GM12878 (cell line): ENCODE data around the gene ATP6V0A1. TPM values are rescaled to one million over a fixed set of nuclear protein-coding genes. Genes with fewer than 3 reads are reported as not detected.

ENCODE experiments used
- ATAC-seq: fragments of 200-7000 bp; cut with Tn5 transposase; 3 replicates; pipeline ENCODE4 v1.9.1; 2020; ENCODE audit warnings: mild to moderate bottlenecking, moderate library complexity
- BruUV-seq: library from RNA; stranded (reverse); fragments of 400-500 nt; replicated peaks from 2 replicates; lab custom pipeline; 2021; lab: Mats Ljungman, UMichigan
- CTCF ChIA-PET: fragments of 300-600 bp; sonication (Branson Sonifier 250); formaldehyde crosslinking; extraction: SDS; loops from one replicate; lab custom pipeline; 2021; ENCODE audit warnings: inconsistent platforms; lab: Yijun Ruan, JAX
- POLR2A ChIA-PET: fragments of 350-600 bp; formaldehyde crosslinking; extraction: SDS; loops from one replicate; lab custom pipeline; 2021; ENCODE audit warnings: inconsistent platforms; lab: Charles Lee
- RAD21 ChIA-PET: fragments of 300-600 bp; sonication (Branson Sonifier 250); formaldehyde crosslinking; loops from one replicate; lab custom pipeline; 2023; ENCODE audit warnings: antibody characterized with exemption; ENCODE audit not compliant: unreplicated experiment; lab: Charles Lee
- SMC1A ChIA-PET: fragments of 300-600 bp; sonication (Branson Sonifier 250); formaldehyde crosslinking; loops from one replicate; lab custom pipeline; 2023; ENCODE audit not compliant: unreplicated experiment, uncharacterized antibody; lab: Charles Lee
- DNase-seq: peaks from one replicate; pipeline ENCODE4 v3.0.0-alpha.2; 2011; ENCODE audit warnings: low read depth, low spot score
- FAIRE-seq: peaks from 3 replicates; lab custom pipeline; 2011; peaks lifted over from hg19 to GRCh38; lab: Jason Lieb, UNC
- H2AFZ ChIP-seq: 2 replicates; pipeline ENCODE4 v1.6.0; 2011; ENCODE audit warnings: low read depth, low read length, control low read depth; ENCODE audit not compliant: control insufficient read depth
- H3K27ac ChIP-seq: 2 replicates; pipeline ENCODE4 v1.5.1; 2011; ENCODE audit warnings: control low read depth; ENCODE audit not compliant: control insufficient read depth, insufficient read depth
- H3K27me3 ChIP-seq, 2 experiments: replicated peaks in 1 of 2; 2 replicates each; pipeline versions ENCODE4 v1.6.0 to v1.6.1; 2011; ENCODE audit warnings: low read length in 1 of 2; ENCODE audit not compliant: control insufficient read depth in 2 of 2, insufficient read depth in 2 of 2
- H3K36me3 ChIP-seq, 2 experiments: 2 replicates each; pipeline ENCODE4 v1.5.1; 2011; ENCODE audit warnings: low read length in 1 of 2; ENCODE audit not compliant: control insufficient read depth in 2 of 2, insufficient read depth in 2 of 2
- H3K4me1 ChIP-seq: 2 replicates; pipeline ENCODE4 v1.6.1; 2011; ENCODE audit warnings: mild to moderate bottlenecking, low read length, moderate library complexity, mixed read lengths; ENCODE audit not compliant: control insufficient read depth, insufficient read depth
- H3K4me2 ChIP-seq: 2 replicates; pipeline ENCODE4 v1.6.0; 2011; ENCODE audit warnings: control low read depth; ENCODE audit not compliant: control insufficient read depth, insufficient read depth
- H3K4me3 ChIP-seq: fragments of 200-600 bp; sonication (generic); 2 replicates; pipeline ENCODE4 v1.5.1; 2016
- H3K79me2 ChIP-seq: 2 replicates; pipeline ENCODE4 v1.6.0; 2011; ENCODE audit warnings: low read length; ENCODE audit not compliant: control insufficient read depth, insufficient read depth
- H3K9ac ChIP-seq: 2 replicates; pipeline ENCODE4 v1.8.0; 2011; ENCODE audit warnings: low read length, control low read depth, mixed read lengths; ENCODE audit not compliant: control insufficient read depth, insufficient read depth
- H3K9me3 ChIP-seq: replicated peaks from 3 replicates; pipeline ENCODE4 v1.5.1; 2011; ENCODE audit warnings: mild to moderate bottlenecking, low read length; ENCODE audit not compliant: control insufficient read depth, insufficient read depth
- H4K20me1 ChIP-seq: 2 replicates; pipeline ENCODE4 v1.6.0; 2011; ENCODE audit not compliant: control insufficient read depth, insufficient read depth
- BCL11A ChIP-seq: IDR thresholded peaks from 2 replicates; pipeline ENCODE4 v1.6.1; 2011; ENCODE audit warnings: low read depth, low read length
- BRCA1 ChIP-seq: IDR thresholded peaks from 2 replicates; pipeline ENCODE4 v1.6.1; 2011; ENCODE audit warnings: low read depth, low read length, improper control_type of control experiment
- CBX5 ChIP-seq: sonication (generic); IDR thresholded peaks from 2 replicates; pipeline ENCODE4 v1.6.1; 2016; ENCODE audit warnings: low read depth, moderate library complexity, mild to moderate bottlenecking, inconsistent platforms
- EZH2 ChIP-seq: IDR thresholded peaks from 2 replicates; pipeline ENCODE4 v1.6.1; 2012; ENCODE audit warnings: low read depth, mild to moderate bottlenecking, control low read depth, inconsistent platforms, low read length, borderline replicate concordance; ENCODE audit not compliant: control insufficient read depth
- GATAD2B ChIP-seq: fragments of 450-650 bp; conservative IDR thresholded peaks from 2 replicates; pipeline ENCODE4 v1.6.1; 2017; ENCODE audit warnings: low read depth, mild to moderate bottlenecking, moderate library complexity
- JUND ChIP-seq: IDR thresholded peaks from 2 replicates; pipeline ENCODE4 v1.6.1; 2012; ENCODE audit warnings: low read depth, mild to moderate bottlenecking, low read length, improper control_type of control experiment, moderate library complexity
- NFXL1 ChIP-seq: fragments of 450-650 bp; IDR thresholded peaks from 2 replicates; pipeline ENCODE4 v1.6.1; 2017; ENCODE audit warnings: antibody characterized with exemption, mild to moderate bottlenecking, borderline replicate concordance
- NFYB ChIP-seq: IDR thresholded peaks from 2 replicates; pipeline ENCODE4 v1.6.1; 2011; ENCODE audit warnings: low read depth, mild to moderate bottlenecking, low read length, improper control_type of control experiment, moderate library complexity; ENCODE audit not compliant: insufficient read depth
- NR2C2 ChIP-seq: IDR thresholded peaks from 2 replicates; pipeline ENCODE4 v1.6.1; 2011; ENCODE audit warnings: borderline replicate concordance, low read depth; ENCODE audit not compliant: control insufficient read depth, insufficient read length
- POLR2A ChIP-seq: IDR thresholded peaks from 2 replicates; pipeline ENCODE4 v1.6.1; 2011; ENCODE audit warnings: low read depth, mild to moderate bottlenecking, low read length
- POU2F2 ChIP-seq: IDR thresholded peaks from 3 replicates; pipeline ENCODE4 v1.6.1; 2011; ENCODE audit warnings: low read depth, mild to moderate bottlenecking, low read length, borderline replicate concordance
- RAD51 ChIP-seq: fragments of 450-650 bp; IDR thresholded peaks from 2 replicates; pipeline ENCODE4 v1.6.1; 2016; ENCODE audit warnings: moderate library complexity, mild to moderate bottlenecking, inconsistent platforms
- RB1 ChIP-seq: fragments of 450-650 bp; formaldehyde crosslinking; IDR thresholded peaks from 2 replicates; pipeline ENCODE4 v1.6.1; 2017; ENCODE audit warnings: mild to moderate bottlenecking, borderline replicate concordance
- SMAD1 ChIP-seq: fragments of 450-650 bp; IDR thresholded peaks from 2 replicates; pipeline ENCODE4 v1.6.1; 2018; ENCODE audit warnings: mild to moderate bottlenecking, low read depth; ENCODE audit not compliant: partially characterized antibody
- SUZ12 ChIP-seq: fragments of 200-600 bp; sonication (generic); IDR thresholded peaks from one replicate; pipeline ENCODE4 v1.6.1; 2018; ENCODE audit warnings: antibody characterized with exemption, mild to moderate bottlenecking; ENCODE audit not compliant: unreplicated experiment
- WGBS: methylation state at CpG from one replicate; pipeline ENCODE4 v1.1.6; 2016; ENCODE audit warnings: low lambda C conversion rate; ENCODE audit not compliant: insufficient replicate concordance, insufficient coverage; ENCODE audit errors: missing lambda C conversion rate; 5-methylcytosine and 5-hydroxymethylcytosine counted together
- in situ Hi-C: fragments of 300-500 bp; cut with MboI; formaldehyde crosslinking; loops from 9 replicates; pipeline ENCODE4 v1.14.3; 2018; ENCODE audit warnings: mixed read lengths
- intact Hi-C: fragments of 100-400 bp; cut with micrococcal nuclease; formaldehyde crosslinking; loops from one replicate; pipeline ENCODE4 v1.14.2; 2022; ENCODE audit not compliant: unreplicated experiment
- polyA plus RNA-seq, 11 experiments: library from polyadenylated mRNA; depleted of rRNA in 4 of 11; unstranded in 6 of 11; stranded (reverse) in 5 of 11; fragments of >200 nt; fragmentation: Nextera tagmentation in 4 of 11; fragmentation: Illumina TruSeq in 1 of 11; extraction: Ambion mirVana in 4 of 11; extraction: Trizol in 1 of 11; gene quantifications; 1 replicate in 1 of 11; 2 replicates in 10 of 11; pipeline versions ENCODE4 v1.2.1 to v1.2.3, GENCODE V29; 2011 to 2016; ENCODE audit warnings: inconsistent platforms in 2 of 11, missing spikeins in 2 of 11, low read depth in 1 of 11
- total RNA-seq, 4 experiments: library from RNA; depleted of rRNA in 3 of 4; stranded (reverse); fragments of >200 nt in 3 of 4; fragmentation: Illumina TruSeq in 1 of 4; extraction: Trizol in 1 of 4; gene quantifications; 2 replicates each; pipeline versions ENCODE4 v1.2.1 to v1.2.3, GENCODE V29; 2013 to 2021

The ATP6V0A1 gene
- total and polyA plus RNA-seq, 10 of the 15 experiments (the other 5 are each of a cell fraction or from before 2014, with no cell fraction given) = 3.0 to 76.6 (median 30.9) TPM

DNA sequence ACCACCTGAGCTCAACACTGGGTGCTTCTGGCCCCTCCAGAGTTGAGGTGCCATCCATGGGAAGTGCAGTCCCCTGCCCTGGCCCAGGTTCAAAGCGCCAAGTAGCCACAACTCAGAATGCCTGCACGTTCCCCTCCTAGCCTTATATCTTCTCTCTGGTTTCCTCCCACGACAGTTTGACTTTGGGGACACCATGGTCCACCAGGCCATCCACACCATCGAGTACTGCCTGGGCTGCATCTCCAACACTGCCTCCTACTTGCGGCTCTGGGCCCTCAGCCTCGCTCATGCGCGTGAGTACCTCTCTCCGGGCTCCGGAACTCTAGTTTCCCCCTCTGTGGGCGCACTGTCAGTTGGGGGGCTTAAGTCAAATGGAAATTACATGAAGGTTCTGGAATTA is 55.0 kb downstream of the ATP6V0A1 start:
- Histone ChIP-seq H3K4me1 (peaks cover 9% of the 10 kb centered on the region), H3K27ac (no peak overlapping the region), H3K36me3 (peaks cover 11% of the 10 kb centered on the region in 2 experiments; a peak in 3 of 4 replicates), H2AFZ (no peak overlapping the region), H4K20me1 (no peaks in the 10 kb centered on the region), H3K4me3 (no peak overlapping the region), H3K9ac (no peak overlapping the region), H3K4me2 (no peak overlapping the region), H3K79me2 (no peaks in the 10 kb centered on the region), H3K9me3 (no peaks in the 10 kb centered on the region), H3K27me3 (no peaks in the 10 kb centered on the region)
- ChIA-PET POLR2A (interaction anchor here (1.0 to 1.6 kb wide), 3 partner anchors 17 to 82 kb away, joined by 4 to 5 read pairs (median 5); no protein-coding TSS in a partner anchor), RAD21 (interaction anchor here (1.0 to 1.5 kb wide), 5 partner anchors 54 to 99 kb away, joined by 3 to 11 read pairs (median 4); no protein-coding TSS in a partner anchor), CTCF (interaction anchor here (1.2 to 10.4 kb wide), 7 partner anchors 16 to 106 kb away, joined by 3 to 120 read pairs (median 13); no protein-coding TSS in a partner anchor), SMC1A (interaction anchor here (1.1 to 2.7 kb wide), 7 partner anchors 14 to 107 kb away, joined by 3 to 16 read pairs (median 5); no protein-coding TSS in a partner anchor)
- WGBS = 93% methylated on average over 11 of the region's 11 CpGs
- TF ChIP-seq JUND (no peak), RAD51 (no peak), BCL11A (no peak)
- no peak for DNase-seq
- FAIRE-seq = no peak
- in situ Hi-C loops = no loop called here
- ATAC-seq = no peak
- intact Hi-C loops = no loop called here
- no TSS peak for BruUV-seq

DNA sequence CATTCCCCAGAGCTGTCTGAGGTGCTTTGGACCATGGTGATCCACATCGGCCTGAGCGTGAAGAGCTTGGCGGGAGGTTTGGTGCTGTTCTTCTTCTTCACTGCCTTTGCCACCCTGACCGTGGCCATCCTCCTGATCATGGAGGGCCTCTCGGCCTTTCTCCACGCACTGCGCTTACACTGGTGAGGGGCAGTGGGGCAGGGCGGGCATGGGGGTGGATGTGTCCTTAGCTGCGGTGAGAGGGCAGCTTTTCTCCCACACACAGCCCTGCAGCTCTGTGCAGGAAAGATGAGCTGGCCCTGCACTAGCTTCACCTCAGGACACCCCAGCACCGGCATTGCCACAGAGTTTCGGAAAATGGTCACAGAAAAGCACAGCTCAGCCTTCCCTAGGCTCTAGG is 55.6 kb downstream of the ATP6V0A1 start:
- intact Hi-C loops (no loop called here), in situ Hi-C loops (no loop called here)
- Histone ChIP-seq H2AFZ (no peak overlapping the region), H3K4me1 (peaks cover 9% of the 10 kb centered on the region), H3K9me3 (no peaks in the 10 kb centered on the region), H3K9ac (no peak overlapping the region), H3K27me3 (no peaks in the 10 kb centered on the region), H3K79me2 (no peaks in the 10 kb centered on the region), H3K36me3 (peaks cover 5 to 9% of the 10 kb centered on the region in 2 experiments; a peak in 3 of 4 replicates), H4K20me1 (no peaks in the 10 kb centered on the region), H3K27ac (no peak overlapping the region), H3K4me2 (no peak overlapping the region), H3K4me3 (no peak overlapping the region)
- RAD21 ChIA-PET = interaction anchor here (0.9 to 1.5 kb wide), 5 partner anchors 39 to 107 kb away, joined by 3 to 11 read pairs (median 3); no protein-coding TSS in a partner anchor
- WGBS = 100% methylated on average over 11 of the region's 11 CpGs
- SMC1A ChIA-PET = interaction anchor here (0.6 to 2.7 kb wide), 6 partner anchors 27 to 105 kb away, joined by 3 to 16 read pairs (median 4); no protein-coding TSS in a partner anchor
- DNase-seq (no peak), FAIRE-seq (no peak), ATAC-seq (no peak)
- no TSS peak for BruUV-seq
- POLR2A ChIA-PET = interaction anchor here (1.5 to 1.6 kb wide), 2 partner anchors 58 to 83 kb away, joined by 4 to 5 read pairs; no protein-coding TSS in a partner anchor
- CTCF ChIA-PET = interaction anchor here (0.6 to 10.4 kb wide), 11 partner anchors 13 to 113 kb away, joined by 3 to 120 read pairs (median 4); no protein-coding TSS in a partner anchor
- TF ChIP-seq SMAD1 (no peak), NR2C2 (no peak), GATAD2B (no peak), POLR2A (no peak), CBX5 (no peak), NFXL1 (no peak), POU2F2 (no peak), BRCA1 (no peak), RB1 (no peak), SUZ12 (no peak), NFYB (no peak), EZH2 (no peak)
